PC-3 (cell line): ENCODE results near the gene F12.

Source experiments
- EZH2 ChIP-seq: fragments of 300-600 bp; sonication (generic); IDR thresholded peaks from one replicate; pipeline ENCODE4 v1.6.1; 2017; ENCODE audit warnings: antibody characterized with exemption, mild to moderate bottlenecking, low read length; ENCODE audit not compliant: unreplicated experiment
- EZH2phosphoT487 ChIP-seq: fragments of 300-600 bp; sonication (generic); IDR thresholded peaks from 2 replicates; pipeline ENCODE4 v1.6.1; 2018; ENCODE audit warnings: mild to moderate bottlenecking, antibody characterized with exemption, low read length, borderline replicate concordance
- TF ChIP-seq, protein P1 (sequence below): fragments of 300-600 bp; sonication (generic); conservative IDR thresholded peaks from 2 replicates; pipeline ENCODE4 v1.5.1; 2017; ENCODE audit warnings: antibody characterized with exemption, low read depth, mild to moderate bottlenecking, low read length

DNA sequence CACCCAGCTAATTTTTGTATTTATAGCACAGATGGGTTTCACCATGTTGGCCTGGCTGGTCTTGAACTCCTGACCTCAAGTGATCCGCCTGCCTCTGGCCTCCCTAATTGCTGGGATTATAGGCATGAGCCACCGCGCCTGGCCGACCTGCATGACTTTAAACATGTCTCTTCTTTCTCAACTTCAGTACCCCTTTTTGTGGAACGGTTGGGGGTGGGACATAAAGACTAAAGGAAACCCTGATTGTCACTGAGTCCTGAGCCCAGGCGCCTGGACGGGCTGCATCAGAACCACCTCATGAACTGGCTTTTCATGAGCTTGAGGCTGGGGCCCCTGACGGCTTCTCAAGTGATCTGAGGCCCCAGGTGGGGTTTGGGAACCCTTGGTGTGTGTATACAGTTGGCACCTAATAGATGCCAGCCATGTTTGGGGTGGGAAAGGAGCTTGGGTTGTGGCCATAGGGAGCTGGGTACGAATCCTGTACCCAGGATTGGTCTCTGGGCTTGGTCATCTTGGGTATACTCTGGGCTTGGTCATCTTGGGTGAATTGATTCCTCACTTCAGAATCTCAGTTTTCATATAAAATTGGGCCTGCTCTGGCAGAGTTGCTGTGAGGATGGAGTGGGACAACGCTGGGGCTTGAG lies 19.3 kb upstream of the F12 start:
- TF ChIP-seq EZH2phosphoT487 (no peak), EZH2 (no peak)
- TF ChIP-seq, protein P1, sequence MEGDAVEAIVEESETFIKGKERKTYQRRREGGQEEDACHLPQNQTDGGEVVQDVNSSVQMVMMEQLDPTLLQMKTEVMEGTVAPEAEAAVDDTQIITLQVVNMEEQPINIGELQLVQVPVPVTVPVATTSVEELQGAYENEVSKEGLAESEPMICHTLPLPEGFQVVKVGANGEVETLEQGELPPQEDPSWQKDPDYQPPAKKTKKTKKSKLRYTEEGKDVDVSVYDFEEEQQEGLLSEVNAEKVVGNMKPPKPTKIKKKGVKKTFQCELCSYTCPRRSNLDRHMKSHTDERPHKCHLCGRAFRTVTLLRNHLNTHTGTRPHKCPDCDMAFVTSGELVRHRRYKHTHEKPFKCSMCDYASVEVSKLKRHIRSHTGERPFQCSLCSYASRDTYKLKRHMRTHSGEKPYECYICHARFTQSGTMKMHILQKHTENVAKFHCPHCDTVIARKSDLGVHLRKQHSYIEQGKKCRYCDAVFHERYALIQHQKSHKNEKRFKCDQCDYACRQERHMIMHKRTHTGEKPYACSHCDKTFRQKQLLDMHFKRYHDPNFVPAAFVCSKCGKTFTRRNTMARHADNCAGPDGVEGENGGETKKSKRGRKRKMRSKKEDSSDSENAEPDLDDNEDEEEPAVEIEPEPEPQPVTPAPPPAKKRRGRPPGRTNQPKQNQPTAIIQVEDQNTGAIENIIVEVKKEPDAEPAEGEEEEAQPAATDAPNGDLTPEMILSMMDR = no peak
